Activated T-cell treated with anti-CD3 and anti-CD28 coated beads, Interleukin-2, amount 50 U/mL, for 1 hour (primary cell): Measurements from ENCODE around the gene CAST.

Experiments used
- DNase-seq: peaks from one replicate; pipeline ENCODE4 v3.0.0-alpha.2; 2020

CAST gene

DNA sequence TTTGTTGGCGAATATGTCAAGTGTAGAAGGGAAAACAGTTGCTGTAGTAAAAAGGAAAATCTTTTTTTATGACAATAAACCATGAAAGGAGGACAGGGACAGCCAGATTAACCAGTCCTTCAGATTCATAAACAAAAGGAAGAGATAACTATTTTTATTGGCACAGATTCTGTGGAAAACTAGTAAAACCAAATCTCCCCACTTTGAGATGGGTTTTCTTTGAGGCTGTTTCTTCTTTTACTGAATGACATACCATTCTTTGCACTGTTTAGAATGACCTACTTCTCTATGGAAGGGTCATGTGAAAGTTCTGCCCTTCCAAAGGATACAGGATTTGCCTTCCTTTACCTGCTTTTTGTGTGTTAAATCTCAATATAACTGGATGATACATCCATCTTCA lies 13.7 kb downstream of the CAST start:
- DNase-seq = no peak

DNA sequence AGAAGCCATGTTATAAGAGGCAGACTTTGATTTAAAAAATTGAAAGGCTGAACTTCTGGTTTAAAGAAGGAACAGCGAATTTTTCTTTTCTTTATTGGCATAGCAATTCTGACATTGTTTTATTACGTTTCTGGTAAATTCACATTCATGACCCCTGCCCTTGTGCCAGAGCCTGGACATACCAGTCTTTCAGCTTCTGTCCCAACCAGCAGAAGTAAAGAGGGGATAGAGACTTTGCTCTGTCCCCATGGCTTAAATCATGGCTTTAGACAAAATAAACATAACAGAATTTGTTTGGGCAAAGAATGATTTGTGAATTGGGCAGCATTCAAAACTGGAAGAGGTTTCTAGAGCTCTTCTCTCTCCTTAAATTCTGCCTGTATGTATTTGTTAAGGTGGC lies 15.3 kb downstream of the CAST start:
- no peak for DNase-seq

DNA sequence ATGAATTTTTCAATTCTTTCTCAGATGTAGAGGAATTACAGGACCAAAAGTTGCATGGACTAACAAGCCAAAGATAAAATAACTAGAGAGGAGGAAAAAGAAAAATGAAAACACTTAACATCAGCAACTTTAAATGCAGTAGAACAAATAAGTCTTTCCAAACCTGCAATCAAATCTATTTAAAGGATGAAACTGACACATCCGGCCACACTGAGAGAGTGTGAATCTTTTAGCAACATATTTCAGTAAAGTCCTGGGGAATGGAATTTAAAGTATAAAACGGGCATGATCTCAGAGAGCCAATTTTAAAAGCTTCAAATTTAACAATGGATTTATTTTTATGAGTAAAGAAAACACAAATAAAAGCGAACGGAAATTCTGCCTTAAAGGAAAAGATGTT lies 17.1 kb downstream of the CAST start:
- no peak for DNase-seq

DNA sequence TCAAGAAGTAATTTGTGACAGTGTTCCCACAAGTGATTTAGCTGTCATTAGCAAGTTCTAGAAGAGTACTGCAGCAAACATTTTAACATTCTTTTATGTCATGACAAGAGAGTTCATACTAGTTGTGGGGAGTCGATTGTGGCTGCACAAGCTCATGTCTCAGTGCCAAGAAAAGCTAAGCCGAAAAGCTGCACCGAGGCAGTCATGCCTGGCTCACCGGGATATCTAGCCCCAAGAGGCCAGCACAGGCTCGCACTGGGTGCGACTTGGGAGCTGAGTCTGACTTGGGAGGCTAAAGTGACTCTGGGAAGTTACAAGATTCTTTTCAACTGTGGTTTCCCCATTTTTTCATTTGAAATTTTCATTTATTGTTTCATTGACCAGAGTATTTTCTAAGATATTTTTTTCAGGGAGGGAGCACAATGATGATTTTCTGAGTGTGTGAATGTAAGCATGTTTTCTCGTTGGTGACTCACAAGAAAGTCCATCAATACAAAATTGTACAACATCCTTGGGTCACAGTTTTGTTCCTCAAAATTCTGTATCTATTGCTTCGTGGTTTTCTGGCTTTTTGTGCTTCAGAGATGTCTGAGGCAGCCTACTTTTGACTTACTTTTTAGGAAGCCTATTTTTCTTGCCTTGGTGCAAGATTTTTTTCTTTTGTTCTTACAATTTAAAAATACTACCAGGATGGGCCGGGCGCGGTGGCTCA lies 18.7 kb downstream of the CAST start:
- no peak for DNase-seq

DNA sequence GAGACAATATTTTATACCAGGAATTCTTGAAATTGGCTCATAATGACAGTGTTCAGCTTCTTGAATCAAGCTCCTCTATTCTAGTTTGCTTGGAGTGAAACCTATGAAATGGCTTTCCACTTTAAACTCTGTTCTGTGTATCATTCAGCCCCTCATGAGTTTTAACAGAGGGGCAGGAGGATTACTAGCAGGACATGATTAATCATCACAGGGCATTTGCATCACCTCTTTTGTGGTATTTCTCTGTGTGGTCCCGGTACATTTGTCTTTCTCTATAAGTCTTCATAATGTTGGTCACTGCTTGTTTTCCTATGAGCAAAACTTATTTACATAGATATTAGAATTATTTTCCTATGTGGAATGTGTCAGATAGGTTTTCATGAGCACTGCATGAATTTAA lies 21.2 kb downstream of the CAST start:
- no peak for DNase-seq

DNA sequence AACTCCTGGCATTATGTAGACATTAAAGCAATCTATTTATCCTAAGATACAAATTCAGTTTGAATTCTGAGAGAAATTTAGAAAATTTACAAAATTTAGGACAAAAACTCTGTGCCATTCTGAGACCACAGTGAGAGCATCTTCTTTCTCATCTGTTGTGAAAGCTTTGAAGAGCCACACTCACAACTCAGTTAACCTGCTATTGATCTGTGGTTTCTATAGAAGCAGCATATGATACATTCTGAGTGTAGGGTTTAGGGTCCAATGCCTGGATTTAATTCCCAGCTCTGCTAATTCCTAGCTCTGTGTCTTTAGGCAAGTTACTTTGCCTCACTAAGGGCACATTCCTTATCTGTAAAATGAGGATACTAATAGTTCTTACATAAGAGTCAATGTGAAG lies 21.6 kb downstream of the CAST start:
- no peak for DNase-seq

DNA sequence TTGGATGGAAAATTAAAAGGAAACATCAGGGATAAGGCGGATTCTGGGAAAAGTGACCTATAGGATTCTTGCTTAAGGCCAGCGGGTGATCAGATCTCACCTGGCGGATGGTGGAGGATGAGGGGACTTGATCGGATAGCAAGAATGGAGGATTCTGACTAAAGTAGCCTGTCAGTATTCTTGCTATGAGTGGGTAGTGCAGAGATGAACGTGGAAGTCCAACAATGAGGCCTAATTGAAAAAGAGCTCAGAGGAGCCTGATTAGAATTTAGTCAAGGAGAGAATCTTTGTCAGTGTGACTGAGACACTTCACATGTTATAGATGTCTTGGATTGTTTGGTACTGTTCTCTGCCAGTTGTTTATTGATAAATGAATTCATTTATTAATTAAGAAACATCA lies 24.9 kb downstream of the CAST start:
- no peak for DNase-seq

DNA sequence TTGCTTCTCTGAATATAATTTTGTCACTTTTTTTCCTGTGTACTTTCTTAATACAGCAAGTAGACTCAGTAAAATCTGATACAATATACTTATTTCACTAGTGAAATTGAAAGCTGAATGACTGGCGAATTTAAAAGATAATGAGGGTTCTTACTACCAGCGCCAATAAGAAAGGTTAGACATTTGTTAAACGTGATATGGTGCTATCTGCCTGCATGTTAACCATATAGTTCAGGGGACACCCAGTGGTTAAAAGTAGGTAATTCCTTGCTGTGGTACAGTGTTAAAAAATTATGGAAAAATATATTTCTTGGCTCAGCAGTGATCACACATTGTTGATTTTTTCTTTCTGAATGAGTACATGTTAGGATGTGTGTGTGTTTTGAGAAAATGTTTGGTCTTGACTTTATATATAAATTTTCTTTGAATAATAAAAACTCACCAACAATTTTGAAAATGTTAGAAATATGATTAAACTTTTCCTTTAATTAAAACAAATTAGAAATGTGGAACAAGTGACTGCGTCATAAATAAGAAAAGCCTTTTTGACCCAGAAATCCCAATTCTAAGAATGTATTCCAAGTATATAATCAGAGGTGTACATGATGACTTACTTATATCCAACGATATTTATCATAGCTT lies 25.8 kb downstream of the CAST start:
- no peak for DNase-seq

DNA sequence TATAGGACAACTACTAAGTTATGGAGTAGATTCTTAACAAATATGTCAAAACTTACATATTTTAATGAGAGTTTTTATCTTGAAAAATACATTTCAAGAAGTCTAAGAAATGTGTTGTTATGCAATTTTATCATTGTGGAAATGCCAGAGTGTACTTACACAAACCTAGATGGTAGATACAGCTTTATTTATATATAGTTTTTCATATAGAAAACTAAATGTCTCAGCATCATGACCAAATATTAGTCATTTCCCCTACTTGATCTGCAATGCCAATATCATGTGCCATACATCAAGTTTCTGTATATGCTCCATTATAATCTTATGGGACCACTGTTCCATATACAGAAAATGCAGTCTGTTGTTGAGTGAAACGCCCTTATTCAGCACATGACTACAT lies 28.7 kb downstream of the CAST start:
- DNase-seq = no peak

DNA sequence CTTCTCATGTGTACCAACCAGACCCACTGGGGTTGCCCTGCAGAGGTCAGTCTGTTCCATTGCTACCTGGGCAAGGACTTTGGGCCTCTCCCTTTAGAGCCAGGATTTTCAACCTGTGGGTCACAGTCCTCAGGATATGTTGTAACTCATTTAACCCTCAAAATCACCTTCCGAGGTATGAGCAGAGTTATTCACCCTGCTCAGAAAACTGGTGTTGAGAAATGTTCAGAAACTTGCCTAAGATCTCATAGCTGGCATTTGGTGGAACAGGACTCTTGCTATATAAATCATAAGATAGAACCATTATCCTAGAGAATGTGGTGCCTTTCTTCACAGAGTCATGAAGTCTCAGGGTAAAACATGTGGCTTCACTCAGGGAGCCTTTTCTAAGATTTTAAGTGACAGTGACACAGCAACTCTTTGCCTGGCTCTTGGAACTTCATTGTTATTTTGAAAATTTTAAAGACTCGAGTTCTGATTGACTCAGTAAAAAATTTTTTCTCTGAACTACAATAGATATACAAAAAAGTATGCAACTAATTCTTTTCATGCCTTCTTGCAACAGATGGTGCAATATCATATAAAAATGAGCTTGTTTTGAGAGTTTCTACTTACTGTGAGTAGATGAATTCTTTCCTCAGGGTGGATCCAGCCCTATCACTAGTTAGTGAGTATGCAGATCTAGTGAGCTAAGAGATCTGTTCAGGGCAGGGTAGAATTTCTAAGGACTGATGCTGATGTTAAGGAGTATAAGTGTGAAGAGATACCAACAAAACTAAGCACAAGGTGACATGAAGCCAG lies 29.5 kb downstream of the CAST start:
- no peak for DNase-seq

DNA sequence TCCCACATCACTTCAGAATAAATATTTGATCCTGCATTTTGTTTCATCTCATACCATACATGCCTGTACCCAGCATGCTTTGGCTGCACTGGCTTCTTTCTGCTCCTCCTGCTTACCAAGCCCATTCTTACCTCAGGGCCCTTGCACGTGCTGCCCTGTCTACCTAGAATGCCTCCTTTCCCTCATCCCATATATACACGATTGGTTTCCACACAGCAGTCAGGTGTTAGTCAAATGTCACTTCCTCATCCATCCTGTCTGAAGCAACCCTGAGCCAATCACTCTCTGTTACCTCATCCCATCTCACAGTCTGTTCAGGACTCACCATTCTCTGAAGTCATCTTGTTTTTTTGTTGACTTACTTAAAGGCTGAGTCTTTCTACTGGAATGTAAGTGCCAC lies 30.3 kb downstream of the CAST start:
- no peak for DNase-seq

DNA sequence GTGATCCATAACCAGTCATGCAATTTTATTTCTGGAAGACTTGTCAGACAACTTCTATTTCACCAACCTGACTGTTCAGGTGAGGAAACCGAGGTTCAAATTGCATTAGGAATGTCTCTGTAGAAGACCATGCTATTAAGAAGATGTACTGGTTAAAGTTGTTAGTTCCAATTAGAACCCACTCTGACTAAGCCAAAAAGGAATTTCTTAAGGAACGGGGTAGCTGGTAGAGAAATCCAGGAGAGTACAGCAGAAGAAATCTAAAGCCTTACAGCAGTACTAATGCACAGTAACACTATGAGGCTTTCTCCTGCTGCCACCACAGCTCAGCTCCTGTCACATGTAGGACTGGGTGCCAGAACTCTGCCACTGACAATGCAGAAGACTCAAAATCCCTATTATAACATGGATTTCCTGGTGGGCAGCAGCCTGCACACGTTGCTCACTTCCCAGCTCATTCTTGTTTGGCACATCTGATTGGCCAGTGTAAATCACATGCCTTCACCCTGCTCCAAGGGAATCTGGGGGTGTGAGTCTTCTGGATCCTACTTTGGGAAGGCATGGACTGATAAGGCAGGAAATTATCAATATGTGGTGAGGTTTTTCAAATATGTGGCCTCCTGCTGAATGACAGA lies 37.1 kb downstream of the CAST start:
- no peak for DNase-seq

DNA sequence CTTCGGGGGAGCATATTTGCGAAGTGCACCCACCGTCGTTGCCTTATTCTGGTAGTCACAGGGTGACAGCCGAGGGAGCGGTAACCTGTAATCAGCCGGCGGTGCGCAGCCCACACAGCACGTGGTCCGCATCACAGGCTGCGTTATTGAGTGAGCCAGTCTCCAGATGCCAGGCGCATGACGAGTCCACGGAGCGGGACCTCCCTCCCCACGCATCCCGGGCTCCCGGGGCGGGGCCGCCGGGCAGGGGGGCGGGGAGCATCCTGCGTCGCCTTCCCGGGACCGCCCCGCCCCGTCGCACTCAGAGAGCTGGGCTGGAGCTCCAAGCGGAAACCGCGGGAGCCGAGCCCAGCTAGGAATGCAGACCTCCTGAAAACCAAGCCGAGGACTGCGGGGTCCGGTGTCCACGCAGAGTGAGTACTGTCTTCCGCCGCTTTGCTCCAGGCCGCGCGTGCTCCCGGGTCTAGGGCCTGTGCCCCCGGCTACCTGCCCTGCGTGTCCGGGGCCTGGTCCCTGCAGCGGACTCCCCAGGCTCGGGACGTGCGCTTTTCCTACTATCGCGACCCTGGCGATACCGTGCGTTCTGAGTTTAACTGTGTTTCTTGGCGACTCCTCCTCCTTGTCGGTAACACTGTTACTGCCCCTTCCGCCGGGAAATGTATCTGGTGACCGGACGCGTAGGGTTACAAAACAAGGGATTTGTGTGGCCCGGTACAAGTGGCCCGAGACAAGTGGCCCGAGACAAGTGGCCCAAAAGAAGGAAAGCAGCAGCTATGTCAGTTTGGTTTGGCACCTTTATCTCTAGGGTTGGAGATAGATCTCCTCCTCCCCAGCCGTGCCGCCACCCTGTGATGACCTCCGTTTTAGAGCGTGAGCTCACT lies 40.6 kb downstream of the CAST start:
- peak; percentile 82 for DNase-seq

DNA sequence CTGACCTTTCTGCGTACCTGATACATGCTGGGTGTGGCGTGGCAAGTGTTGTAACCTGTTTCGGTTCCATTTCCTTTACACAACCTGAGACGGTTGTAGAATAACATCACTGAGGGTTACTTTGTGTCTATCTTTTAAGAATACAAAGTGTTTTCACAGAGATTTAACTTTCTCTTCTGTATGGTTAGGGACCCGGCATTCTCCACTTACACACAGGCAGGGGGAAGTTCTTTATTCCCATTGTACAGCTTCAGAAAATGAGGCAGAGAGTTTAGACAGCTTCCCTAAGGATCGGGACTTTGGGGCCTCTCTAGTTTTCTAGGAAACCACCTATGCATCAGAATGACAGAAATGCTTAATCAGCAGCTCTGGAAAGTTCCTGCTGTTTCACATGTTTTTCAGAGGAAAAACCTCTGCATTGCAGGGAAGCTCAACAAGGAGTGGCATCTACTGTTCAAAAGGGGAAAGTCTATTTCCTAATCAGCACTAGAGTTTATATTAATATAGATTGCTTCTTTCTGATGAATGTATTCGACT lies 41.3 kb downstream of the CAST start:
- no peak for DNase-seq

DNA sequence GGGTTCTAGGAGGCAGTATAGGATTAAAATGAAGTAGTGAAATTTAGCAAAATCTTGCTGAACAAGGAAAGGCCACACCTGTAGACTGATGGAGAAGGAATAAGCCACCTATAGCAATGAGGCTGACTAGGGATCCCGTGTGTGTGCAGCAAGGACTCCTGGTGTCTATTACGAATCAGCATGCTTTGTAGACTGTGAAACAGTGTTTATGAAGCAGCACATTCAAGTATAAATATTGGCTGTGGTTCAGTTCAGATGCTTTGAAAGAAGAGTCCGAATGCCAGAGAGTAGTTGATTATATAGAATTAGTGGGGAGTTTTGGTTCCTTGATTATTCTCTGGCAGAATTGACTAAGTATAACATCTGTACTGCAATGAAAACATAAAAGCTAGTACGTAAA lies 41.8 kb downstream of the CAST start:
- DNase-seq = no peak

DNA sequence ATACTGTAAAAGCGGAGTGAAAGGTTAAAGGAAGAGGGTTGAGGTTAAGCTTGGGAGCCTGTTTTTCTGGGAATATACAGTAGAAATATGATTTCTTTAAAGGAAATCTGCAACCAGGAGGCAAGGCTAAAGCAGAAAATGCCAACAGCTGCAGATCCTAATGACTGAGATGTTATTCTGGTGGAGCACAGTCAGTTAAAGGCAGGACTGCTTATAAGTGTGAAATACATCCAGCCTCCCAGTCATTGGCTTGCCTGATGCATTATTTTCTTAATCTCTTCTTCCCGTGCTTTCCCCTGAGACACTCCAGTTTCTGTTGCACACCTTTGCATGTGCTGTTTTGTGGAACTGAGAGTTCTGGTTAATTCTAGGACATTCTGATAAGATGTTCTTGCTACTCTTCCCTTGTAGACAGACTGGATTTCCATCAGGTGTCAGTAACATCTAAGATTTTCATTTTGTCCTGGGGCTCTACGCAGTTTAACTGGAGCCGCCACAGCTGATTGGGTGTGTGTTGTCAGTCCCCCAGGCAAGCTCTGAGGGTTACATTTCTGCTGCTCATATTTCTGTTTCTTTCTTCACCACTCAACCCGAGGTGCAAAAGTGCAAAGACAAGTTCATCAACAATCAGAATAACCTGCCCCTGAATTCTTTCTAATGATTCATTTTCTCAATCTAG lies 44.4 kb downstream of the CAST start:
- no peak for DNase-seq

DNA sequence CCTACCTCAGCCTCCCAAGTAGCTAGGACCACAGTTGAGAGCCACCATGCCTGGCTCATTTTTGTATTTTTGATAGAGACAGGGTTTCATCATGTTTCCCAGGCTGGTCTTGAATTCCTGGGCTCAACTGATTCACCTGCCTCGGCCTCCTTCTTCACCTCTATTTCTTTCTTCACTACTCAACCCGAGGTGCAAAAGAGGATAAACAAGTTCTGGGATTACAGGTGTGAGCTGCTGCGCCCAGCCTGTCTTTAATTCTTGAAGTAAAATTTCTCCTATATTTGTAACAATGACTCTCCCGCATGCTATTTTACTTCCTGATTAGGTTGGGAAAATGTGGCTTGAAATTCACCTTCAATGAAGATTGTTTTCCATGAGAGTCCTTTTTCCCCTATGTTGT lies 46.4 kb downstream of the CAST start:
- no peak for DNase-seq

DNA sequence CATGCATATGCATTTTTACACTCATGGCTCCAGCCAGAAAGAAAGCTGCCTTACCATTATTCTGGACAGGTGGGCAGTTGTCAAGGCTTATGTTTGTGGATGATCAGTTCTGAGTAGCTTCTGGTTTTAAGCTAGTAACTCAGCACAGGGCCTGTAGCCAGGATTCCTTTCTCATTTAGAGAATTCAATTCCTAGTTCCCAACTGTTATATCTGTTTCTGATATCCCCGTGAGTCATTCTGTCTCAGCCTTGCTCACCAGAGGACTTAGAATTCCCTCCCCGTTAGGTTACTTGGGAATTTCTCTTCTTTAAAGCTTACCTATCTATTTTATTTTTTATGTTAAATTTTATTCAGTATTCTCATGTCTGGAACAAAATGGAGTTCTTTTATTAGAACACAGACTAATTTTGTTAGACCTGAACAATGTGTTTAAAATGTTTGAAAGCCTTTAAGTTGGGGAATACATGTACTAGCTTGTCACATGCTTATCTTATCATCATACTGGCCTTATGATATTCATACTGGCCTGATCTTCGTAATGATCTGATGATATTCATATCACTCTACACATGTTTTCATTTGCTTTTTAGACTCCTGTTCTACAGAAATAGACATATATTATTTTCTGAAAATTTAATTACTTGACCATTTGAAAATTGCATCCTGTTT lies 47.1 kb downstream of the CAST start:
- no peak for DNase-seq

DNA sequence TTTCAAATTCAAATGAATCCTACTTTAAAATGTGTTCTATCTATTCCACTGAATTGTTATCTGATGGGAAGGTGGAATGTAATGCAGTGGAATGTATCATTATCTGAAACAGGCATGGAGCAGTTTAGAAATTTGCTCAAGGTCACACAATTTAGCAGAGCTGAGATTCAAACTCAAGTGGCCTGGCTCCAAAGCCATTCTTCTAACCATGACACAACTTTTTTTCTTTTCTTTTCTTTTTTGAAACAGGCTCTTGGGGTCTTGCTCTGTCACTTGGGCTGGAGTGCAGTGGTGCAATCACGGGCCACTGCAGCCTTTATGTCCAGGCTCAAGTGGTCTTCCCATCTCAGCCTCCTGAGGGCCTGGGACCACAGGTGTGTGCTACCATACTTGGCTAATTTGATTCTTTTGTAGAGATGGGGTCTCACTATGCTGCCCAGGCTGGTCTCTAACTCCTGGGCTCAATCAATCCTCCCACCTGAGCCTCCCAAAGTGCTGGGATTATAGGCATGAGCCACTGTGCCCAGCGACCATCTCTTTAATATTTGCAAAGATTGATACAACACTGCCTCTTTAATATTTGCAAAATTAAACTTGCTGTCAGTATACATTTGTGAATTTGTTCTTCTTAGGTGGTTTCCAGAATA lies 50.0 kb downstream of the CAST start:
- no peak for DNase-seq

DNA sequence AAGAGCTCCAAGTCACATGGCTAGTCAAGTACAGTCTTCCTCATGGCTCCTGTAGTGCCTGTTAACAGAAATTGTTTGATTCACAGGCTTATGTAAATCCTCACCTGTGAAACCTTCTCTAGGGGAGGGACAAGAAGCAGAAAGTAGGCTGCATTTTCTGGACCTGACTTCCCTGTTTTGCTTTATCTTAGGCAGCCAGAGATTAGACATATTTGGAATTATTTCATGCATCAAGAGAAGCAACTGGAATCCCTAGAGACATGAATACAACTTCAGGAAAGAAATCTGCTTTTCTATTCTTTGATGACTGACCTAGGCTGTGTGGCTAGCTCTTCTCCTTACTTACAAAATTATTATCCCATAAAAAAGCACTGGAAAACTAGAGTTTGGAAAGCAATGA lies 52.3 kb downstream of the CAST start:
- no peak for DNase-seq
